Activated CD4-positive, alpha-beta T cell treated with anti-CD3 and anti-CD28 coated beads, Interleukin-2, amount 10 ng/mL, durations not matched to agents 24 days and 14 days (primary cell): ENCODE results near the gene TAS2R16. TPM values are rescaled to one million over a fixed set of nuclear protein-coding genes. Genes with fewer than 3 reads are reported as not detected.

Experiments used
- DNase-seq: peaks from one replicate; pipeline ENCODE4 v3.0.0; 2022
- H3K27ac Mint-ChIP-seq: one replicate; pipeline ENCODE4 v1.8.0; 2022; ENCODE audit warnings: mild to moderate bottlenecking, mixed read lengths
- H3K27me3 Mint-ChIP-seq: one replicate; pipeline ENCODE4 v1.8.0; 2022; ENCODE audit warnings: mixed read lengths
- H3K36me3 Mint-ChIP-seq: one replicate; pipeline ENCODE4 v1.8.0; 2022; ENCODE audit warnings: low read depth, mild to moderate bottlenecking, mixed read lengths
- H3K4me1 Mint-ChIP-seq: one replicate; pipeline ENCODE4 v1.8.0; 2021; ENCODE audit warnings: mixed read lengths
- H3K4me3 Mint-ChIP-seq: one replicate; pipeline ENCODE4 v1.8.0; 2022; ENCODE audit warnings: mild to moderate bottlenecking, moderate library complexity, mixed read lengths
- H3K9me3 Mint-ChIP-seq: one replicate; pipeline ENCODE4 v1.8.0; 2021; ENCODE audit warnings: mixed read lengths
- intact Hi-C: fragments of 100-400 bp; cut with micrococcal nuclease; formaldehyde crosslinking; loops from one replicate; pipeline ENCODE4 v1.15.1; 2023
- total RNA-seq: library from RNA; stranded (reverse); gene quantifications from 2 replicates; pipeline ENCODE4 v1.2.3, GENCODE V29; 2022

Gene TAS2R16
- total RNA-seq, 1 donor from 2014 or later = not detected

- H3K27ac Mint-ChIP-seq = no peak overlapping the region
- no peak for DNase-seq
- H3K9me3 Mint-ChIP-seq = no peaks in the 10 kb centered on the region
- intact Hi-C loops = no loop called here
- no peaks in the 10 kb centered on the region for H3K4me1 Mint-ChIP-seq
- H3K4me3 Mint-ChIP-seq = no peak overlapping the region
- H3K36me3 Mint-ChIP-seq = no peaks in the 10 kb centered on the region
- no peaks in the 10 kb centered on the region for H3K27me3 Mint-ChIP-seq
These were observed 44.5 kb downstream of the TAS2R16 start for GRCh38 chr7:122951006-122951405.

- no peak overlapping the region for H3K4me3 Mint-ChIP-seq
- no peaks in the 10 kb centered on the region for H3K4me1 Mint-ChIP-seq
These were observed 46.3 kb downstream of the TAS2R16 start for GRCh38 chr7:122949186-122949585.

More at GRCh38 chr7:122949186-122949585, 46.3 kb downstream of the TAS2R16 start:
- Mint-ChIP-seq H3K36me3 (no peaks in the 10 kb centered on the region), H3K27me3 (no peaks in the 10 kb centered on the region), H3K27ac (no peak overlapping the region), H3K9me3 (no peaks in the 10 kb centered on the region)
- DNase-seq = no peak
- intact Hi-C loops = no loop called here

Other genes starting within 250 kb of the TAS2R16 start
- gene CADPS2, start 109.2 kb downstream of the TAS2R16 start, total RNA-seq = not detected in 2 replicates
- not detected in 2 replicates for gene SLC13A1, start 204.3 kb upstream of the TAS2R16 start, total RNA-seq